ENCODE results near the gene MTX3. TPM values are rescaled to one million over a fixed set of nuclear protein-coding genes. Genes with fewer than 3 reads are reported as not detected.
A peak's percentile ranks its signal among the peaks of the same experiment; 100 is the strongest.

The MTX3 gene
- total RNA-seq, 1 experiment from 2014 or later = 34.6 TPM

DNA sequence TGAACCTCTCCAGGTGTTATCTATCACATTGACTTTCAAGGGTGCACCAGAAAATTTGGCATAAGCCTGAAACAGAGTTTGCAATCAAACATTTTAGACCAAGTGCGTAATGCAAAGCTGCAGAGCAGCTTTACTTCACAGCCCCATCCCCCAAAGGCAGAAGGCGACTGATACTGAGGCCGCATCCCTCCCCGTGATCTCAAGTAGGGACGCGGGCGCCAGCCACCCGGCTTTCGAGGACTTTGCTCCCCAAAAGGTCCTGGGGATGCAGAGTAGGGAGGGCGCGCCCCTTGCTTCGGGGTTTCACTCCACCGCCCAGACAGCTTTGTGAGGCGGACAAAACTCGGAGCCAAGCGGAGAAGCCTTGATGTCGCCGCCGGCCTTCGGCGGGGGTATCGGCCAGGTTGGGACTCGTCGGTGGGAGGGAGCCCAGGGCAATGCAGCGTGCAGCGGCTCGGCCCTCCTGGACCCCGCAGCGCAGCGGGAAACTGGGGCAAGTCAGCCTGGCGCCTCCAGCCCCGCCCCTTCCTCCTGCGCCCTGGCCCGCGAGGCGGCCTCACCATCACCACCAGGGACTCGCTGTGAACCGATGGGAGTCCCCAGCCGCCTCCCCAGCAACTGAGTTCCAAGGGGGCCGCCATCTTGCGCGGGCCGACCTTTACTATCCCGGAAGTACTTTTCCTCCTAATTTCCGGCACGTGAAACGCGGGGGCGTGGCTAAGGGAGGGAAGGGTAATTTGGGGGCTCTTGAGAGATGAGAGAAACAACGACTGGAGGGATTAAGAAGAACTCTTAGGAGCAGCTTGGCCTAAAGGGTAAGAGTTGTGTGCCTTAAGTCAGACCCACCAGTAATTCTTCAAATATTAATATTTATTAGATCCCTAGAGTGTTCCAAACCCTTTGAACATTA is at the start of gene MTX3 (continued):
- TF ChIP-seq ZNF219 (CRISPR knock-in tag; IDR thresholded peaks at IDR 0.05; ENCODE audit: borderline replicate concordance) (no peak), ESRRA (CRISPR knock-in tag; IDR thresholded peaks at IDR 0.05; ENCODE audit: borderline replicate concordance) (peak; percentile 73; the same call in 1 of the 2 replicates), FOXP4 (CRISPR knock-in tag; IDR thresholded peaks at IDR 0.05) (peak; percentile 87; the same call in 1 of the 2 replicates), ZNF416 (CRISPR knock-in tag; IDR thresholded peaks at IDR 0.05) (0 out of 2 replicates have a peak, but pooled peaks have one; percentile 61), FOXJ3 (CRISPR knock-in tag; IDR thresholded peaks at IDR 0.05; ENCODE audit: borderline replicate concordance) (no peak), IRF2 (CRISPR knock-in tag; IDR thresholded peaks at IDR 0.05; ENCODE audit: borderline replicate concordance, low read depth) (no peak), ZNF263 (CRISPR knock-in tag; IDR thresholded peaks at IDR 0.05; ENCODE audit: low read depth) (no peak), ATF2 (CRISPR knock-in tag; IDR thresholded peaks at IDR 0.05; ENCODE audit: borderline replicate concordance, low read depth) (no peak), NR1H2 (CRISPR knock-in tag; IDR thresholded peaks at IDR 0.05) (no peak), AFF4 (CRISPR knock-in tag; IDR thresholded peaks at IDR 0.05; ENCODE audit: borderline replicate concordance) (peak; percentile 84; the same call in 1 of the 2 replicates)
- TF ChIP-seq, protein P1, sequence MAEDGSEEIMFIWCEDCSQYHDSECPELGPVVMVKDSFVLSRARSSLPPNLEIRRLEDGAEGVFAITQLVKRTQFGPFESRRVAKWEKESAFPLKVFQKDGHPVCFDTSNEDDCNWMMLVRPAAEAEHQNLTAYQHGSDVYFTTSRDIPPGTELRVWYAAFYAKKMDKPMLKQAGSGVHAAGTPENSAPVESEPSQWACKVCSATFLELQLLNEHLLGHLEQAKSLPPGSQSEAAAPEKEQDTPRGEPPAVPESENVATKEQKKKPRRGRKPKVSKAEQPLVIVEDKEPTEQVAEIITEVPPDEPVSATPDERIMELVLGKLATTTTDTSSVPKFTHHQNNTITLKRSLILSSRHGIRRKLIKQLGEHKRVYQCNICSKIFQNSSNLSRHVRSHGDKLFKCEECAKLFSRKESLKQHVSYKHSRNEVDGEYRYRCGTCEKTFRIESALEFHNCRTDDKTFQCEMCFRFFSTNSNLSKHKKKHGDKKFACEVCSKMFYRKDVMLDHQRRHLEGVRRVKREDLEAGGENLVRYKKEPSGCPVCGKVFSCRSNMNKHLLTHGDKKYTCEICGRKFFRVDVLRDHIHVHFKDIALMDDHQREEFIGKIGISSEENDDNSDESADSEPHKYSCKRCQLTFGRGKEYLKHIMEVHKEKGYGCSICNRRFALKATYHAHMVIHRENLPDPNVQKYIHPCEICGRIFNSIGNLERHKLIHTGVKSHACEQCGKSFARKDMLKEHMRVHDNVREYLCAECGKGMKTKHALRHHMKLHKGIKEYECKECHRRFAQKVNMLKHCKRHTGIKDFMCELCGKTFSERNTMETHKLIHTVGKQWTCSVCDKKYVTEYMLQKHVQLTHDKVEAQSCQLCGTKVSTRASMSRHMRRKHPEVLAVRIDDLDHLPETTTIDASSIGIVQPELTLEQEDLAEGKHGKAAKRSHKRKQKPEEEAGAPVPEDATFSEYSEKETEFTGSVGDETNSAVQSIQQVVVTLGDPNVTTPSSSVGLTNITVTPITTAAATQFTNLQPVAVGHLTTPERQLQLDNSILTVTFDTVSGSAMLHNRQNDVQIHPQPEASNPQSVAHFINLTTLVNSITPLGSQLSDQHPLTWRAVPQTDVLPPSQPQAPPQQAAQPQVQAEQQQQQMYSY (CRISPR knock-in tag; IDR thresholded peaks at IDR 0.05) = no peak

GRCh38 chr5:80039650-80040049 is 48.6 kb upstream of the MTX3 start:
- no peak overlapping the region for H3K27ac Mint-ChIP-seq
- H3K4me1 Mint-ChIP-seq = peaks cover 8% of the 10 kb centered on the region
- no peak for ATAC-seq
- TF ChIP-seq SP1 (CRISPR knock-in tag; conservative IDR thresholded peaks at IDR 0.05) = no peak
- no peak for TF ChIP-seq OVOL2 (CRISPR knock-in tag; IDR thresholded peaks at IDR 0.05; ENCODE audit: borderline replicate concordance)
- TF ChIP-seq ZNF263 (CRISPR knock-in tag; IDR thresholded peaks at IDR 0.05; ENCODE audit: low read depth) = no peak
- no peak for TF ChIP-seq CTCF (IDR thresholded peaks at IDR 0.05)
- TF ChIP-seq ZNF232 (CRISPR knock-in tag; IDR thresholded peaks at IDR 0.05) = no peak
- no peak for TF ChIP-seq TCF7 (CRISPR knock-in tag; IDR thresholded peaks at IDR 0.05; ENCODE audit: low read depth)
- TF ChIP-seq, protein P2, sequence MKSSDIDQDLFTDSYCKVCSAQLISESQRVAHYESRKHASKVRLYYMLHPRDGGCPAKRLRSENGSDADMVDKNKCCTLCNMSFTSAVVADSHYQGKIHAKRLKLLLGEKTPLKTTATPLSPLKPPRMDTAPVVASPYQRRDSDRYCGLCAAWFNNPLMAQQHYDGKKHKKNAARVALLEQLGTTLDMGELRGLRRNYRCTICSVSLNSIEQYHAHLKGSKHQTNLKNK (CRISPR knock-in tag; IDR thresholded peaks at IDR 0.05) = no peak
- no peak for TF ChIP-seq FOXK1 (CRISPR knock-in tag; IDR thresholded peaks at IDR 0.05)
- no peak for TF ChIP-seq ZNF423 (CRISPR knock-in tag; IDR thresholded peaks at IDR 0.05)
- TF ChIP-seq ZNF396 (CRISPR knock-in tag; IDR thresholded peaks at IDR 0.05; ENCODE audit: borderline replicate concordance) = no peak
- TF ChIP-seq NR1H2 (CRISPR knock-in tag; IDR thresholded peaks at IDR 0.05) = no peak
- H3K9me3 Mint-ChIP-seq = no peaks in the 10 kb centered on the region
- peaks cover 24% of the 10 kb centered on the region for H3K27me3 Mint-ChIP-seq (ENCODE audit: low read depth)
- no peaks in the 10 kb centered on the region for H3K36me3 Mint-ChIP-seq
- no peak for DNase-seq (ENCODE audit: low spot score)
- no peak overlapping the region for H3K4me3 Mint-ChIP-seq
- POLR2A ChIA-PET = no interaction called here
- CTCF ChIA-PET = interaction anchor here (0.6 kb wide), 1 partner anchor 25 kb away, joined by 3 read pairs; no protein-coding TSS in a partner anchor
